Stimulated activated CD8-positive, alpha-beta memory T cell treated with anti-CD3 and anti-CD28 coated beads, Interleukin-12 subunit alpha, Interleukin-12 subunit beta, amount 100 ng/mL, for 4 hours (primary cell): Measurements from ENCODE around the gene KLHL17.
"Not testable (repeated sequence)": the region's sequence is repeated elsewhere in the genome, so short reads cannot be mapped to it uniquely, and the experiment has no call there.

Experiments used
- DNase-seq: peaks from one replicate; pipeline ENCODE4 v3.0.0-alpha.2; 2020; ENCODE audit warnings: low read depth

KLHL17 gene

GRCh38 chr1:1001057-1001783, 40.8 kb downstream of the KLHL17 start:
- no peak for DNase-seq

GRCh38 chr1:1003618-1004419, 43.4 kb downstream of the KLHL17 start:
- DNase-seq: no peak

- no peak for DNase-seq
Measured at GRCh38 chr1:1004420-1004779, 44.0 kb downstream of the KLHL17 start.

GRCh38 chr1:1004780-1005697, 44.7 kb downstream of the KLHL17 start:
- no peak for DNase-seq

GRCh38 chr1:1005774-1006304, 45.5 kb downstream of the KLHL17 start:
- DNase-seq: no peak

GRCh38 chr1:1006305-1007159, 46.1 kb downstream of the KLHL17 start:
- DNase-seq: no peak

GRCh38 chr1:1010131-1010530, 49.7 kb downstream of the KLHL17 start:
- DNase-seq: not testable (repeated sequence)

GRCh38 chr1:1011396-1011949, 51.1 kb downstream of the KLHL17 start:
- DNase-seq: no peak

- not testable (repeated sequence) for DNase-seq
Measured at GRCh38 chr1:1012736-1013104, 52.3 kb downstream of the KLHL17 start.

GRCh38 chr1:1013105-1013921, 52.9 kb downstream of the KLHL17 start, which contains the start of gene ISG15:
TSS of gene ISG15 (plus strand) at chr1:1013497. CDS start at chr1:1013574, 77 bp downstream.
- DNase-seq: peak; percentile 83

GRCh38 chr1:1013922-1014648, 53.7 kb downstream of the KLHL17 start:
- no peak for DNase-seq

- no peak for DNase-seq
Measured at GRCh38 chr1:1014799-1015681, 54.7 kb downstream of the KLHL17 start.
